Measurements from ENCODE around the gene GLOD4. TPM values are rescaled to one million over a fixed set of nuclear protein-coding genes. Genes with fewer than 3 reads are reported as not detected.
"Not testable (repeated sequence)": the region's sequence is repeated elsewhere in the genome, so short reads cannot be mapped to it uniquely, and the experiment has no call there.

GLOD4 gene
- total RNA-seq, 1 experiment from 2014 or later = 84.3 TPM

GRCh38 chr17:778096-778495 is 4.0 kb downstream of the GLOD4 start:
- DNase-seq (ENCODE audit: low read depth) = no peak

DNA sequence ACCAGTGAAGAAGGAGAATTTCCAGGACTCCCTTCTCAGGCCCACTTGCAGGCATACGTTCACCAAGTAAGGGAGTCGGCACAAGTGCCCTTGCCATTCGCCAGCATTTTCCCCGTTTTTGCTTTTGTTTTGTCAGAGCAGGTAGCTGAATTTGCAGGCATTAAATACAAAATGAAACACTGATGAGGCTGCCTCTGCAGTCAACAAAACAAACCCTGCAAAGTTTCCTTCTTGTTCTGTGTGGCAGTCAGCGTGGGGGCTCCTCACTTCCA is 7.8 kb downstream of the GLOD4 start:
- DNase-seq (ENCODE audit: low read depth) = no peak

DNA sequence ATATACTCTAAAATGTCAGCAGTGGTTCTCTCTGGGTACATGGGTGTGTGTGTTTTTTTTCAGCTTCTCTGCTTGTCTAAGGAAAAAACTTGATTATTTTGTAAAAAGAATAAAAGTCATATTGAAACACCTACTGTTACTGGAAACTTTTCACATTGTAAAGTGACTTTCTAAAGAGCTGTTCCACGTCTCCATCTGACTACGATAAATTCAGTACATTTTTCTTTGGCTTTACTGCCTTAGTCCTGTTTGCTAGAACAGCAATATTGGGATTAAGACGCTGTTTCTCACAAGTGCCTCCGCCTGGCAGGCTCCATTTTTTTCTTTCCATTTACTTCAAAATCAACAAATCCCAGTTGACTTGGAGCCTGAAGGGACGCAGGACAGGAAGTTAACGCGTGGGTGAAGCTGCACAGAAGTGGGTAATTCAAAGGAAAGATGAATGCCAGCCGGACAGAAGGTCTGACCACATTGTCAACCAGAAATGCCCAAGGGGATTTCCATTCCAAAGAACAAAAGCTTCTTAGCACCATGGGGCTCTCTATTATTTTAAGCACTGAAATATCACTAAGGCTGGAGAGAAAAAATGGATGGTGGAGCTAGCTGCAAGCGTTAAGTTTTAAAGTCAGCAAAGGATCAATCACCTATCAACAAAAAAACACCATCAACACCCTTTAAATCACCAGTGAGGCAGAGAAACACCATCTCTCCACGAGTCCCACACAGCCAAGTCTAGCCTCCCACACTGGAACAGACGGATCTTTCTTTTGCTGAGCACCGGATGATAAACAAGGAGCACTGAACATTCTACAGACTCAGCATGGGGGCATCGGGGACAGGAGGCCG is 8.4 kb downstream of the GLOD4 start:
- peak; percentile 35 for DNase-seq (ENCODE audit: low read depth)

DNA sequence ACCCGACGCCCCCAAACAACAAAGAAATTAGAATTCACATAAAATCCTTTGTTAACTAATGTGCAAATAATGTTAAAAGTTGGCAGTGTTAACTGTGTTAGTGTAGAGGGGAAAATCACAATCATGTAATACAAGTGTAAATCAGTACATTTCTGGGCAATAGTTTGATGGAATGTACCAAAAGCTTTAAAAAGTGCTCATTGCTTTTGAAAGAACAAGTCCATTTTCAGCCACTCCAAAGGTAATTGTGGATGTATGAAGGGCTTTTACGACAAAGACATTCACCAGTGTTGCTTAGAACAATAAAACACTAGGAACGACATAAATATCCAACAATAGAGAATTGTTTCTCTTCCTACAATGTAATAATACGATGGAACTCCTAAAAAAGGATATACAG is 9.1 kb downstream of the GLOD4 start:
- no peak for DNase-seq (ENCODE audit: low read depth)

DNA sequence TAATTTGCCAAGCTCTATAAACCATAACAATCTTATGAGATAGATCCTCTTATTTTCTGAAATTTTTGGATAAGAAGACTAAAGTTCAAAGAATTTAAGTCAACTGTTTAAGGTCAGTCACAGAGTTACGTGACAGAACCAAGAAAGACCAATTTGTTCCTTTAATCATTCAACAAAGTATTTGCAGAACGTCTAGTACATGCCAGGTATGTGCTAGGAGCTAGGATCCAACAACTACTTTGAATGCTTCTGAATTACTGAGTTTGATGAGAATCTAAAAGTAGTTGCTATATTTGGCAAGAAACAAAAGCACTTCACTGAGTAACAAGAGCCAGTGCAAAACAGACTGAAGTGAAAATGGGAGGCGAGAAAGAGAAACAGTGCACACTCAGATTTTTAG is 15.0 kb downstream of the GLOD4 start:
- no peak for DNase-seq (ENCODE audit: low read depth)

- no peak for DNase-seq (ENCODE audit: low read depth)
Measured at GRCh38 chr17:760371-760770, 21.7 kb downstream of the GLOD4 start.

- DNase-seq (ENCODE audit: low read depth) = no peak
Measured at GRCh38 chr17:759964-760363, 22.1 kb downstream of the GLOD4 start.

DNA sequence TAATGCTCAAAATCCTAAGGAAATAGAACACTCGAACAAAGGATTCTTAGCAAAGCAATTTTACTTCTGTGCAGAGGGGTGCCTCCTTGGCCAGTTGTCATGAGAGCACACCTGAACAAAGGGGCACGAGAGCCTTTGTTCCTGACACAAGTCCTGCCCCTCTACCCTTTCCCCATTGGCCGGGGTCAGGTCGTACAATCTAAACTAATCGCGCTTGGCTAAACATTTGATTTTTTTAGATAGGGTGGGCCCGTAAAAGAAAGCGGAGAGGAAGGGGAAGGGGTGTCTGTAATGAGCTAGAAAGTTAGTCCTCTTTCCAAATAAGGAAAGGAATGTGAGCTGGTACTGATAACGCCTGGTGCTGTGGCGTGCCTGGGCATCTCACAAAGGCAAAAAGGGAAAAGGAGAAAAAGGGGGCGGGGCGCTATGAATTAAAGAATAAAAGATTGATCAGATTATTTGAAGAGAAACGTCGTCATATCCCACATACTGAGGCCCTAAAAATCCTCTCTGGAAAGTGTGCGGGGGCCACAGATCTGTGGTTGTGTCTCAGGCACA is 26.0 kb downstream of the GLOD4 start:
- DNase-seq (ENCODE audit: low read depth) = not testable (repeated sequence)

DNA sequence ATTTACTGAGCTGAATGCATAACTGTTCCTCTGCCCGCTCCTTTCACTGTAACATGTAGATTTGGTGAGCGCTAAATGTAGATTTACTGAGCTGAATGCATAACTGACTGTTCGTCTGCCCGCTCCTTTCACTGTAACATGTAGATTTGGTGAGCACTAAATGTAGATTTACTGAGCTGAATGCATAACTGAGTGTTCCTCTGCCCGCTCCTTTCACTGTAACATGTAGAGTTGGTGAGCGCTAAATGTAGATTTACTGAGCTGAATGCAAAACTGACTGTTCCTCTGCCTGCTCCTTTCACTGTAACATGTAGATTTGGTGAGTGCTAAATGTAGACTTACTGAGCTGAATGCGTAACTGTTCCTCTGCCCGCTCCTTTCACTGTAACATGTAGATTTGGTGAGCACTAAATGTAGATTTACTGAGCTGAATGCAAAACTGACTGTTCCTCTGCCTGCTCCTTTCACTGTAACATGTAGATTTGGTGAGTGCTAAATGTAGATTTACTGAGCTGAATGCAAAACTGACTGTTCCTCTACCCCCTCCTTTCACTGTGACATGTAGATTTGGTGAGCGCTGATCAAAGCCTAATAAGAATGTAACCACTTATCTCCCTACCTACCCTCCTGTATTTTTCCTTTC is 26.6 kb downstream of the GLOD4 start:
- not testable (repeated sequence) for DNase-seq (ENCODE audit: low read depth)

- no peak for DNase-seq (ENCODE audit: low read depth)
Measured at GRCh38 chr17:753418-753817, 28.7 kb downstream of the GLOD4 start.

DNA sequence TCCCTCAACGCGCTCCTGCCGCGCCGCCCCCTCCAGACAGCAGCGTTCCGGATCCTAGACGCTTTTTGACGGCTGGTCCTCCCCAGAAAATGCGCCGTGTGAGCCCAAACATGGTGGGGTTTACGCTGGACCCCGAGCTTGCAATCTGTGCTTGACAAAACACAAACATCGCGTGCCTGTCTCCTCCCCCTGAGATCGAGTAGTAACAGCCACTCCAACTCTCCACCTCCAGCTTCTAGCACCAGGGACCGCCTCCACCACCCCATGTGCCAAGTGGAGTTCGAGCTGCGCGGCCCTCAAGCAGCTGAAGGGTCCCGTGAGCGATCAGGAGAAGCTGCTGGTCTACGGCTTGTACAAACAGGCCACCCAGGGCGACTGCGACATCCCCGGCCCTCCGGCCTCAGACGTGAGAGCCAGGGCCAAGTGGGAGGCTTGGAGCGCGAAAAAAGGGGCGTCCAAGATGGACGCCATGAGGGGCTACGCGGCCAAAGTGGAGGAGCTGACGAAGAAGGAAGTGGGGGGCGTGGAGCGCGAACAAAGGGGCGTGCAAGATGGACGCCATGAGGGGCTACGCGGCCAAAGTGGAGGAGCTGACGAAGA is 29.4 kb downstream of the GLOD4 start:
- peak; percentile 18 for DNase-seq (ENCODE audit: low read depth)

GRCh38 chr17:752002-752619 is 30.0 kb downstream of the GLOD4 start, which contains the start of gene GEMIN4:
TSS of gene GEMIN4 (minus strand) at chr17:752264. CDS start at chr17:752142, 122 bp downstream.
- peak; percentile 76 for DNase-seq (ENCODE audit: low read depth)

GRCh38 chr17:751269-752001 is 30.6 kb downstream of the GLOD4 start:
- DNase-seq (ENCODE audit: low read depth) = peak; percentile 45

- no peak for DNase-seq (ENCODE audit: low read depth)
Measured at GRCh38 chr17:750431-751037, 31.5 kb downstream of the GLOD4 start.

- not testable (repeated sequence) for DNase-seq (ENCODE audit: low read depth)
Measured at GRCh38 chr17:749359-749758, 32.7 kb downstream of the GLOD4 start.

- not testable (repeated sequence) for DNase-seq (ENCODE audit: low read depth)
Measured at GRCh38 chr17:748604-749003, 33.5 kb downstream of the GLOD4 start.

- no peak for DNase-seq (ENCODE audit: low read depth)
Measured at GRCh38 chr17:746783-747629, 35.1 kb downstream of the GLOD4 start.

- no peak for DNase-seq (ENCODE audit: low read depth)
Measured at GRCh38 chr17:746181-746580, 35.9 kb downstream of the GLOD4 start.

GRCh38 chr17:745406-745805 is 36.7 kb downstream of the GLOD4 start:
- no peak for DNase-seq (ENCODE audit: low read depth)

DNA sequence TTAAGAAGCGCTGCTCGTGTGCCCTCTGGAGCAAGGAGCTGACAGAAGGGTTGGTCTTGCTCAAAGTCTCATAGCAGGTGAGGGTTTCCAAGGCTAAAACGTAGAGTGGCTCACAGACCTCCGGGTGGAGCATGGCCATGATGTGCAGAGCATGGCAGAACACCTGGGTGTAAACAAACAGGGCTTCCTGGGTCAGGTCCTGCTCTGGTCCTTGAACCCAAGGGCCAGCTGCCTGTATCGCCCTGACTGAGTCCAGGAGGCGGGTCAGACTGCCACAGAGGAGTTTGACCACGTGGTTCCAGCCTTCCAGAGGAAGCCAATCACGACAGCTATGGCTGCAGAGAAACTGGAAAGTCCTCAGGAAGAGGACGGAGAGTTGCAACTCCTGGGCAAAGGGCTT is 37.1 kb downstream of the GLOD4 start:
- no peak for DNase-seq (ENCODE audit: low read depth)
